Measurements from ENCODE around the gene MBD3. TPM values are rescaled to one million over a fixed set of nuclear protein-coding genes. Genes with fewer than 3 reads are reported as not detected.

The MBD3 gene
- total RNA-seq, 1 experiment from 2014 or later, result 65.6 TPM

GRCh38 chr19:1630811-1631210 lies 38.1 kb upstream of the MBD3 start:
- H3K27ac Mint-ChIP-seq (ENCODE audit: unreplicated experiment), result no peak overlapping the region

GRCh38 chr19:1630012-1630411 lies 37.3 kb upstream of the MBD3 start:
- H3K4me1 Mint-ChIP-seq (ENCODE audit: low read depth, unreplicated experiment), result no peaks in the 10 kb centered on the region
- peaks cover 15% of the 10 kb centered on the region for H3K36me3 Mint-ChIP-seq (ENCODE audit: insufficient read depth, unreplicated experiment)
- TF ChIP-seq CTCF (IDR thresholded peaks at IDR 0.05; ENCODE audit: unreplicated experiment), result no peak
- no peaks in the 10 kb centered on the region for H3K9me3 Mint-ChIP-seq (ENCODE audit: low read depth, unreplicated experiment)
- H3K27ac Mint-ChIP-seq (ENCODE audit: unreplicated experiment), result no peak overlapping the region
- BruUV-seq (replicated peaks), result no TSS peak
- CTCF ChIA-PET, result no interaction called here
- intact Hi-C loops (cut with micrococcal nuclease; ENCODE audit: unreplicated experiment), result no loop called here
- no peak overlapping the region for H3K4me3 Mint-ChIP-seq (ENCODE audit: low read depth, unreplicated experiment)
- no peaks in the 10 kb centered on the region for H3K27me3 Mint-ChIP-seq (ENCODE audit: unreplicated experiment)
- DNase-seq, result no peak

More at GRCh38 chr19:1630811-1631210, 38.1 kb upstream of the MBD3 start:
- no peak for DNase-seq
- TF ChIP-seq CTCF (IDR thresholded peaks at IDR 0.05; ENCODE audit: unreplicated experiment), result no peak
- Mint-ChIP-seq H3K36me3 (ENCODE audit: insufficient read depth, unreplicated experiment) (peaks cover 22% of the 10 kb centered on the region), H3K4me3 (ENCODE audit: low read depth, unreplicated experiment) (no peak overlapping the region), H3K9me3 (ENCODE audit: low read depth, unreplicated experiment) (no peaks in the 10 kb centered on the region), H3K4me1 (ENCODE audit: low read depth, unreplicated experiment) (no peaks in the 10 kb centered on the region), H3K27me3 (ENCODE audit: unreplicated experiment) (no peaks in the 10 kb centered on the region)
- intact Hi-C loops (cut with micrococcal nuclease; ENCODE audit: unreplicated experiment), result no loop called here
- BruUV-seq (replicated peaks), result no TSS peak
- CTCF ChIA-PET, result no interaction called here

- CTCF ChIA-PET, result no interaction called here
- H3K9me3 Mint-ChIP-seq (ENCODE audit: low read depth, unreplicated experiment), result no peaks in the 10 kb centered on the region
Observed at GRCh38 chr19:1629256-1629808, 36.7 kb upstream of the MBD3 start.

GRCh38 chr19:1627194-1627593 lies 34.5 kb upstream of the MBD3 start:
- H3K27me3 Mint-ChIP-seq (ENCODE audit: unreplicated experiment), result no peaks in the 10 kb centered on the region
- no peak overlapping the region for H3K4me3 Mint-ChIP-seq (ENCODE audit: low read depth, unreplicated experiment)
- CTCF ChIA-PET, result no interaction called here
- H3K9me3 Mint-ChIP-seq (ENCODE audit: low read depth, unreplicated experiment), result no peaks in the 10 kb centered on the region
- BruUV-seq (replicated peaks), result no TSS peak
- no peak overlapping the region for H3K27ac Mint-ChIP-seq (ENCODE audit: unreplicated experiment)
- DNase-seq, result no peak
- H3K4me1 Mint-ChIP-seq (ENCODE audit: low read depth, unreplicated experiment), result no peaks in the 10 kb centered on the region
- TF ChIP-seq CTCF (IDR thresholded peaks at IDR 0.05; ENCODE audit: unreplicated experiment), result no peak
- peaks cover 28% of the 10 kb centered on the region for H3K36me3 Mint-ChIP-seq (ENCODE audit: insufficient read depth, unreplicated experiment)
- intact Hi-C loops (cut with micrococcal nuclease; ENCODE audit: unreplicated experiment), result no loop called here

More at GRCh38 chr19:1629256-1629808, 36.7 kb upstream of the MBD3 start:
- Mint-ChIP-seq H3K36me3 (ENCODE audit: insufficient read depth, unreplicated experiment) (peaks cover 14% of the 10 kb centered on the region), H3K27me3 (ENCODE audit: unreplicated experiment) (no peaks in the 10 kb centered on the region), H3K4me1 (ENCODE audit: low read depth, unreplicated experiment) (no peaks in the 10 kb centered on the region), H3K27ac (ENCODE audit: unreplicated experiment) (no peak overlapping the region), H3K4me3 (ENCODE audit: low read depth, unreplicated experiment) (no peak overlapping the region)
- DNase-seq, result no peak
- BruUV-seq (replicated peaks), result no TSS peak
- intact Hi-C loops (cut with micrococcal nuclease; ENCODE audit: unreplicated experiment), result no loop called here
- no peak for TF ChIP-seq CTCF (IDR thresholded peaks at IDR 0.05; ENCODE audit: unreplicated experiment)
